ENCODE results near the gene E2F3.

DNA sequence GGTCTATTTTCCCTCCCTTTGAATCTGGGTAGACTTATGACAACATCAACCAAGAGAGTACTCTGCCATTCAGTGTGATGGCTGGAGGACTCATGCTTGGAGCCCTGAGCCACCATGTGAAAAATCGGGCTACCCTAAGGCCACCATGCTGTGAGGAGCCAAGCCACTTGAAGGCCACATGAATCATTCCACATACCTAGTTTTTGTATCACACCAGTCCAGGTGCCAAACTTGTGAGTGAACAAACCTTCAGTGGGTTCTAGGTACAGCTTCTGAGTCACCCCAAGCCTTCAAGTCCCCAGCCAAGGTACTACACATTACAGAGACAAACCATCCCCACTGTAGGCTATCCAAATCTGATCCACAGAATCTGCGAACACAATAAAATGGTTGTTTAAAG, 37.4 kb upstream of the E2F3 start:
- TF ChIP-seq, protein P1, sequence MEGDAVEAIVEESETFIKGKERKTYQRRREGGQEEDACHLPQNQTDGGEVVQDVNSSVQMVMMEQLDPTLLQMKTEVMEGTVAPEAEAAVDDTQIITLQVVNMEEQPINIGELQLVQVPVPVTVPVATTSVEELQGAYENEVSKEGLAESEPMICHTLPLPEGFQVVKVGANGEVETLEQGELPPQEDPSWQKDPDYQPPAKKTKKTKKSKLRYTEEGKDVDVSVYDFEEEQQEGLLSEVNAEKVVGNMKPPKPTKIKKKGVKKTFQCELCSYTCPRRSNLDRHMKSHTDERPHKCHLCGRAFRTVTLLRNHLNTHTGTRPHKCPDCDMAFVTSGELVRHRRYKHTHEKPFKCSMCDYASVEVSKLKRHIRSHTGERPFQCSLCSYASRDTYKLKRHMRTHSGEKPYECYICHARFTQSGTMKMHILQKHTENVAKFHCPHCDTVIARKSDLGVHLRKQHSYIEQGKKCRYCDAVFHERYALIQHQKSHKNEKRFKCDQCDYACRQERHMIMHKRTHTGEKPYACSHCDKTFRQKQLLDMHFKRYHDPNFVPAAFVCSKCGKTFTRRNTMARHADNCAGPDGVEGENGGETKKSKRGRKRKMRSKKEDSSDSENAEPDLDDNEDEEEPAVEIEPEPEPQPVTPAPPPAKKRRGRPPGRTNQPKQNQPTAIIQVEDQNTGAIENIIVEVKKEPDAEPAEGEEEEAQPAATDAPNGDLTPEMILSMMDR (tag by site-specific recombination; IDR thresholded peaks at IDR 0.05): no peak
- TF ChIP-seq ZNF221 (tag by site-specific recombination; IDR thresholded peaks at IDR 0.05; ENCODE audit: borderline replicate concordance) (no peak), ZNF274 (IDR thresholded peaks at IDR 0.05; ENCODE audit: low read length) (no peak), ZNF274 (tag by site-specific recombination; IDR thresholded peaks at IDR 0.05; ENCODE audit: borderline replicate concordance) (no peak), ZNF585B (tag by site-specific recombination; IDR thresholded peaks at IDR 0.05) (no peak), KLF16 (tag by site-specific recombination; IDR thresholded peaks at IDR 0.05) (no peak)
- TF ChIP-seq, protein P2, sequence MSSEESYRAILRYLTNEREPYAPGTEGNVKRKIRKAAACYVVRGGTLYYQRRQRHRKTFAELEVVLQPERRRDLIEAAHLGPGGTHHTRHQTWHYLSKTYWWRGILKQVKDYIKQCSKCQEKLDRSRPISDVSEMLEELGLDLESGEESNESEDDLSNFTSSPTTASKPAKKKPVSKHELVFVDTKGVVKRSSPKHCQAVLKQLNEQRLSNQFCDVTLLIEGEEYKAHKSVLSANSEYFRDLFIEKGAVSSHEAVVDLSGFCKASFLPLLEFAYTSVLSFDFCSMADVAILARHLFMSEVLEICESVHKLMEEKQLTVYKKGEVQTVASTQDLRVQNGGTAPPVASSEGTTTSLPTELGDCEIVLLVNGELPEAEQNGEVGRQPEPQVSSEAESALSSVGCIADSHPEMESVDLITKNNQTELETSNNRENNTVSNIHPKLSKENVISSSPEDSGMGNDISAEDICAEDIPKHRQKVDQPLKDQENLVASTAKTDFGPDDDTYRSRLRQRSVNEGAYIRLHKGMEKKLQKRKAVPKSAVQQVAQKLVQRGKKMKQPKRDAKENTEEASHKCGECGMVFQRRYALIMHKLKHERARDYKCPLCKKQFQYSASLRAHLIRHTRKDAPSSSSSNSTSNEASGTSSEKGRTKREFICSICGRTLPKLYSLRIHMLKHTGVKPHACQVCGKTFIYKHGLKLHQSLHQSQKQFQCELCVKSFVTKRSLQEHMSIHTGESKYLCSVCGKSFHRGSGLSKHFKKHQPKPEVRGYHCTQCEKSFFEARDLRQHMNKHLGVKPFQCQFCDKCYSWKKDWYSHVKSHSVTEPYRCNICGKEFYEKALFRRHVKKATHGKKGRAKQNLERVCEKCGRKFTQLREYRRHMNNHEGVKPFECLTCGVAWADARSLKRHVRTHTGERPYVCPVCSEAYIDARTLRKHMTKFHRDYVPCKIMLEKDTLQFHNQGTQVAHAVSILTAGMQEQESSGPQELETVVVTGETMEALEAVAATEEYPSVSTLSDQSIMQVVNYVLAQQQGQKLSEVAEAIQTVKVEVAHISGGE (tag by site-specific recombination; conservative IDR thresholded peaks at IDR 0.05; ENCODE audit: low read depth): no peak
